Calu3 (cell line): ENCODE data around the gene OSBPL7. TPM values are rescaled to one million over a fixed set of nuclear protein-coding genes. Genes with fewer than 3 reads are reported as not detected.
"Not testable (repeated sequence)": the region's sequence is repeated elsewhere in the genome, so short reads cannot be mapped to it uniquely, and the experiment has no call there.

Experiments used
- BruUV-seq: library from RNA; stranded (reverse); fragments of 400-500 nt; replicated peaks from 2 replicates; lab custom pipeline; 2021; lab: Mats Ljungman, UMichigan
- CTCF ChIA-PET: fragments of 300-600 bp; sonication (Branson Sonifier 250); formaldehyde crosslinking; loops from one replicate; lab custom pipeline; 2022; ENCODE audit warnings: antibody characterized with exemption; lab: Charles Lee
- DNase-seq: peaks from one replicate; pipeline ENCODE4 v3.0.0; 2022
- H3K27ac Mint-ChIP-seq: one replicate; pipeline ENCODE4 v1.8.0; 2022; ENCODE audit warnings: mixed read lengths; ENCODE audit not compliant: unreplicated experiment
- H3K27me3 Mint-ChIP-seq: one replicate; pipeline ENCODE4 v1.8.0; 2022; ENCODE audit warnings: mixed read lengths; ENCODE audit not compliant: unreplicated experiment
- H3K36me3 Mint-ChIP-seq: one replicate; pipeline ENCODE4 v1.8.0; 2022; ENCODE audit warnings: mild to moderate bottlenecking, moderate library complexity, mixed read lengths; ENCODE audit not compliant: insufficient read depth, unreplicated experiment
- H3K4me1 Mint-ChIP-seq: one replicate; pipeline ENCODE4 v1.8.0; 2022; ENCODE audit warnings: mild to moderate bottlenecking, low read depth, mixed read lengths; ENCODE audit not compliant: unreplicated experiment
- H3K4me3 Mint-ChIP-seq: one replicate; pipeline ENCODE4 v1.8.0; 2022; ENCODE audit warnings: mild to moderate bottlenecking, low read depth, moderate library complexity, mixed read lengths; ENCODE audit not compliant: unreplicated experiment
- H3K9me3 Mint-ChIP-seq: one replicate; pipeline ENCODE4 v1.8.0; 2022; ENCODE audit warnings: low read depth, mixed read lengths; ENCODE audit not compliant: unreplicated experiment
- CTCF ChIP-seq: fragments of 200-600 bp; IDR thresholded peaks from one replicate; pipeline ENCODE4 v1.8.0; 2022; ENCODE audit warnings: antibody characterized with exemption; ENCODE audit not compliant: unreplicated experiment
- intact Hi-C: fragments of 100-400 bp; cut with micrococcal nuclease; formaldehyde crosslinking; loops from one replicate; pipeline ENCODE4 v1.10.0; 2022; ENCODE audit not compliant: unreplicated experiment
- total RNA-seq: library from RNA; stranded (reverse); gene quantifications from 2 replicates; pipeline ENCODE4 v1.2.3, GENCODE V29; 2022

Gene OSBPL7
- total RNA-seq, 1 experiment from 2014 or later, result 58.4 TPM

GRCh38 chr17:47776330-47777197, 45.0 kb downstream of the OSBPL7 start:
- no peaks in the 10 kb centered on the region for H3K36me3 Mint-ChIP-seq
- CTCF ChIA-PET, result interaction anchor here (1.0 to 1.9 kb wide), 2 partner anchors 13 to 54 kb away, joined by 3 to 5 read pairs; partner anchors contain the start of genes LRRC46 and MRPL10
- BruUV-seq, result no TSS peak
- H3K4me1 Mint-ChIP-seq, result no peaks in the 10 kb centered on the region
- intact Hi-C loops, result loop anchor here (1.0 to 2.0 kb wide), 3 partner anchors 26 to 114 kb away; partner anchors contain the start of genes LRRC46 and MRPL10
- no peaks in the 10 kb centered on the region for H3K9me3 Mint-ChIP-seq
- peak; percentile 67 for DNase-seq
- no peak overlapping the region for H3K4me3 Mint-ChIP-seq
- H3K27ac Mint-ChIP-seq, result no peak overlapping the region
- peak; percentile 89 for TF ChIP-seq CTCF
- H3K27me3 Mint-ChIP-seq, result peaks cover 77% of the 10 kb centered on the region

GRCh38 chr17:47774987-47775580, 46.5 kb downstream of the OSBPL7 start:
- Mint-ChIP-seq H3K4me1 (no peaks in the 10 kb centered on the region), H3K27ac (no peak overlapping the region), H3K4me3 (no peak overlapping the region), H3K9me3 (no peaks in the 10 kb centered on the region), H3K36me3 (no peaks in the 10 kb centered on the region), H3K27me3 (peaks cover 62% of the 10 kb centered on the region)
- no peak for DNase-seq
- intact Hi-C loops, result no loop called here
- CTCF ChIA-PET, result no interaction called here
- TF ChIP-seq CTCF, result no peak
- no TSS peak for BruUV-seq

GRCh38 chr17:47774331-47774730, 47.3 kb downstream of the OSBPL7 start:
- DNase-seq, result no peak
- no peak overlapping the region for H3K4me3 Mint-ChIP-seq

GRCh38 chr17:47773649-47774048, 47.9 kb downstream of the OSBPL7 start:
- CTCF ChIA-PET, result interaction anchor here (0.6 to 0.8 kb wide), 2 partner anchors 8 to 167 kb away, joined by 3 read pairs; no protein-coding TSS in a partner anchor
- H3K27ac Mint-ChIP-seq, DNase-seq, H3K9me3 Mint-ChIP-seq, H3K36me3 Mint-ChIP-seq, BruUV-seq, H3K4me1 Mint-ChIP-seq, H3K4me3 Mint-ChIP-seq, intact Hi-C loops: not testable (repeated sequence)
- H3K27me3 Mint-ChIP-seq, result peaks cover 66% of the 10 kb centered on the region

More at GRCh38 chr17:47774331-47774730, 47.3 kb downstream of the OSBPL7 start:
- intact Hi-C loops, result no loop called here
- H3K4me1 Mint-ChIP-seq, result no peaks in the 10 kb centered on the region
- no peaks in the 10 kb centered on the region for H3K9me3 Mint-ChIP-seq
- TF ChIP-seq CTCF, result no peak
- peaks cover 60% of the 10 kb centered on the region for H3K27me3 Mint-ChIP-seq
- H3K27ac Mint-ChIP-seq, result no peak overlapping the region
- CTCF ChIA-PET, result interaction anchor here (0.8 kb wide), 1 partner anchor 8 kb away, joined by 3 read pairs; no protein-coding TSS in a partner anchor
- H3K36me3 Mint-ChIP-seq, result no peaks in the 10 kb centered on the region
- BruUV-seq, result no TSS peak
